C4-2B (cell line): Measurements from ENCODE around the gene ATP13A3.

Experiments used
- CTCF ChIP-seq: fragments of 450-650 bp; conservative IDR thresholded peaks from 2 replicates; pipeline ENCODE4 v1.5.1; 2017; ENCODE audit warnings: mild to moderate bottlenecking
- ZFX ChIP-seq: fragments of 450-650 bp; IDR thresholded peaks from 2 replicates; pipeline ENCODE4 v1.6.1; 2017

GRCh38 chr3:194458131-194458530 lies 28.7 kb downstream of the ATP13A3 start:
- TF ChIP-seq CTCF (no peak), ZFX (no peak)
